ENCODE results near the gene C2orf92.
A peak's percentile ranks its signal among the peaks of the same experiment; 100 is the strongest.

The C2orf92 gene

GRCh38 chr2:97718051-97718882 lies 48.8 kb downstream of the C2orf92 start:
- H3K27ac ChIP-seq: peak overlapping the region; percentile 56
- no peaks in the 10 kb centered on the region for H3K9me3 ChIP-seq
- H3K36me3 ChIP-seq: no peaks in the 10 kb centered on the region
- peak overlapping the region; percentile 17 to 32 for H3K4me3 ChIP-seq (ENCODE audit: low read depth in 1 of 2, low read length in 1 of 2)
- H3K27me3 ChIP-seq: no peaks in the 10 kb centered on the region
- TF ChIP-seq CTCF (IDR thresholded peaks at IDR 0.05): no peak
- H3K4me1 ChIP-seq (ENCODE audit: control insufficient read depth in 1 of 2, insufficient read depth in 1 of 2, low read depth in 1 of 2, low read length in 1 of 2): peaks cover 19 to 22% of the 10 kb centered on the region in 2 experiments

GRCh38 chr2:97718942-97719341 lies 49.4 kb downstream of the C2orf92 start:
- Histone ChIP-seq H3K27ac (peak overlapping the region; percentile 56), H3K27me3 (peaks cover 4% of the 10 kb centered on the region), H3K36me3 (no peaks in the 10 kb centered on the region), H3K4me3 (ENCODE audit: low read depth in 1 of 2, low read length in 1 of 2) (peak overlapping the region; percentile 17 to 32), H3K4me1 (ENCODE audit: control insufficient read depth in 1 of 2, insufficient read depth in 1 of 2, low read depth in 1 of 2, low read length in 1 of 2) (peaks cover 19 to 22% of the 10 kb centered on the region in 2 experiments), H3K9me3 (no peaks in the 10 kb centered on the region)
- TF ChIP-seq CTCF (IDR thresholded peaks at IDR 0.05): no peak

GRCh38 chr2:97719362-97720155 lies 50.0 kb downstream of the C2orf92 start:
- no peak for TF ChIP-seq CTCF (IDR thresholded peaks at IDR 0.05)
- Histone ChIP-seq H3K9me3 (no peaks in the 10 kb centered on the region), H3K27me3 (peaks cover 8% of the 10 kb centered on the region), H3K36me3 (no peaks in the 10 kb centered on the region), H3K4me1 (ENCODE audit: control insufficient read depth in 1 of 2, insufficient read depth in 1 of 2, low read depth in 1 of 2, low read length in 1 of 2) (peaks cover 19 to 22% of the 10 kb centered on the region in 2 experiments), H3K4me3 (ENCODE audit: low read depth in 1 of 2, low read length in 1 of 2) (peak overlapping the region in 1 of 2 experiments; percentile 17), H3K27ac (peak overlapping the region; percentile 56)

- H3K27me3 ChIP-seq: peaks cover 8% of the 10 kb centered on the region
- no peak overlapping the region for H3K27ac ChIP-seq
- peaks cover 19 to 22% of the 10 kb centered on the region in 2 experiments for H3K4me1 ChIP-seq (ENCODE audit: control insufficient read depth in 1 of 2, insufficient read depth in 1 of 2, low read depth in 1 of 2, low read length in 1 of 2)
- H3K36me3 ChIP-seq: no peaks in the 10 kb centered on the region
- no peaks in the 10 kb centered on the region for H3K9me3 ChIP-seq
- no peak overlapping the region for H3K4me3 ChIP-seq (ENCODE audit: low read depth in 1 of 2, low read length in 1 of 2)
- no peak for TF ChIP-seq CTCF (IDR thresholded peaks at IDR 0.05)
These were observed 51.2 kb downstream of the C2orf92 start for GRCh38 chr2:97720746-97721145.

GRCh38 chr2:97722227-97722626 lies 52.7 kb downstream of the C2orf92 start:
- peaks cover 8% of the 10 kb centered on the region for H3K27me3 ChIP-seq
- no peaks in the 10 kb centered on the region for H3K9me3 ChIP-seq
- no peak overlapping the region for H3K27ac ChIP-seq
- no peaks in the 10 kb centered on the region for H3K36me3 ChIP-seq
- no peak overlapping the region for H3K4me3 ChIP-seq (ENCODE audit: low read depth in 1 of 2, low read length in 1 of 2)
- peaks cover 32 to 36% of the 10 kb centered on the region in 2 experiments for H3K4me1 ChIP-seq (ENCODE audit: control insufficient read depth in 1 of 2, insufficient read depth in 1 of 2, low read depth in 1 of 2, low read length in 1 of 2)
- no peak for TF ChIP-seq CTCF (IDR thresholded peaks at IDR 0.05)
